ENCODE measurements around the gene C20orf96. TPM values are rescaled to one million over a fixed set of nuclear protein-coding genes. Genes with fewer than 3 reads are reported as not detected.
A peak's percentile ranks its signal among the peaks of the same experiment; 100 is the strongest.

C20orf96 gene
- total RNA-seq, 1 experiment from 2014 or later, result 3.8 TPM

- Mint-ChIP-seq H3K36me3 (ENCODE audit: insufficient read depth, unreplicated experiment) (peaks cover 12% of the 10 kb centered on the region), H3K27me3 (ENCODE audit: insufficient read depth, unreplicated experiment) (no peaks in the 10 kb centered on the region), H3K4me1 (ENCODE audit: insufficient read depth, unreplicated experiment) (peaks cover 33% of the 10 kb centered on the region), H3K4me3 (ENCODE audit: unreplicated experiment) (peak overlapping the region; percentile 93), H3K9me3 (ENCODE audit: unreplicated experiment) (no peaks in the 10 kb centered on the region), H3K27ac (ENCODE audit: low read depth, unreplicated experiment) (no peak overlapping the region)
- intact Hi-C loops (cut with micrococcal nuclease), result no loop called here
- ChIA-PET POLR2A (interaction anchor here (0.5 to 4.8 kb wide), 4 partner anchors 10 to 64 kb away, joined by 3 to 60 read pairs (median 12); no protein-coding TSS in a partner anchor), CTCF (interaction anchor here (0.6 to 4.2 kb wide), 4 partner anchors 8 to 55 kb away, joined by 3 to 18 read pairs (median 4); partner anchors contain the start of gene SOX12)
- TF ChIP-seq CTCF (IDR thresholded peaks at IDR 0.05; ENCODE audit: unreplicated experiment), result no peak
- no TSS peak for BruUV-seq (replicated peaks)
- DNase-seq (ENCODE audit: unreplicated experiment), result no peak
Measured at GRCh38 chr20:300345-300990, 9.9 kb upstream of the C20orf96 start.

DNA sequence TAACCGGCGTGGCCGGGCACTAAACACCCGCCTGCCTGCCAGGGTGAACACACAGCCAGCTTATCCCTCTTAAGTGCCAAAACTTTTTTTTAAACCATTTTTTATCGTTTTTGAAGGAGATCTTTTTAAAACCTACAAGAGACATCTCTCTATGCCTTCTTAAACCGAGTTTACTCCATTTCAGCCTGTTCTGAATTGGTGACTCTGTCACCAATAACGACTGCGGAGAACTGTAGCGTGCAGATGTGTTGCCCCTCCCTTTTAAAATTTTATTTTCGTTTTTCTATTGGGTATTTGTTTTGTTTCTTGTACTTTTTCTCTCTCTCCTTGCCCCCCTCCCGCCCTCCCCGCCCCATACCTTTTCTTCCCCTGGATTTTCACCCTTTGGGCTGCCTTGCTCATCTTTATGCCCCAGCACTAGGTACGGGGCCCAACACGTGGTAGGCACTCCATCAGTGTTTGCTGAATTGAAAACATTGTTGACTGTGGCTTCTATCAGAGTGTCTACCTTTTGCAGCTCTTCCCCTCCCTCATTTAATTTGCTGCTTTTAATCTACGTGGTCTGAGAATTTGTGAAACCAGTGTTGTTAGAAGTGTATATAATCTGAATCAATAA is 8.3 kb upstream of the C20orf96 start:
- Mint-ChIP-seq H3K27me3 (ENCODE audit: insufficient read depth, unreplicated experiment) (no peaks in the 10 kb centered on the region), H3K27ac (ENCODE audit: low read depth, unreplicated experiment) (peak overlapping the region; percentile 87), H3K9me3 (ENCODE audit: unreplicated experiment) (no peaks in the 10 kb centered on the region), H3K4me1 (ENCODE audit: insufficient read depth, unreplicated experiment) (peaks cover 33% of the 10 kb centered on the region), H3K4me3 (ENCODE audit: unreplicated experiment) (peak overlapping the region; percentile 93), H3K36me3 (ENCODE audit: insufficient read depth, unreplicated experiment) (peaks cover 12% of the 10 kb centered on the region)
- intact Hi-C loops (cut with micrococcal nuclease), result no loop called here
- no peak for TF ChIP-seq CTCF (IDR thresholded peaks at IDR 0.05; ENCODE audit: unreplicated experiment)
- BruUV-seq (replicated peaks), result no TSS peak
- CTCF ChIA-PET, result interaction anchor here (1.2 to 4.2 kb wide), 6 partner anchors 10 to 63 kb away, joined by 3 to 18 read pairs (median 6); partner anchors contain the start of gene SOX12
- POLR2A ChIA-PET, result interaction anchor here (0.7 to 4.8 kb wide), 19 partner anchors 10 to 440 kb away, joined by 3 to 60 read pairs (median 3); partner anchors contain the start of gene TRIB3
- no peak for DNase-seq (ENCODE audit: unreplicated experiment)

DNA sequence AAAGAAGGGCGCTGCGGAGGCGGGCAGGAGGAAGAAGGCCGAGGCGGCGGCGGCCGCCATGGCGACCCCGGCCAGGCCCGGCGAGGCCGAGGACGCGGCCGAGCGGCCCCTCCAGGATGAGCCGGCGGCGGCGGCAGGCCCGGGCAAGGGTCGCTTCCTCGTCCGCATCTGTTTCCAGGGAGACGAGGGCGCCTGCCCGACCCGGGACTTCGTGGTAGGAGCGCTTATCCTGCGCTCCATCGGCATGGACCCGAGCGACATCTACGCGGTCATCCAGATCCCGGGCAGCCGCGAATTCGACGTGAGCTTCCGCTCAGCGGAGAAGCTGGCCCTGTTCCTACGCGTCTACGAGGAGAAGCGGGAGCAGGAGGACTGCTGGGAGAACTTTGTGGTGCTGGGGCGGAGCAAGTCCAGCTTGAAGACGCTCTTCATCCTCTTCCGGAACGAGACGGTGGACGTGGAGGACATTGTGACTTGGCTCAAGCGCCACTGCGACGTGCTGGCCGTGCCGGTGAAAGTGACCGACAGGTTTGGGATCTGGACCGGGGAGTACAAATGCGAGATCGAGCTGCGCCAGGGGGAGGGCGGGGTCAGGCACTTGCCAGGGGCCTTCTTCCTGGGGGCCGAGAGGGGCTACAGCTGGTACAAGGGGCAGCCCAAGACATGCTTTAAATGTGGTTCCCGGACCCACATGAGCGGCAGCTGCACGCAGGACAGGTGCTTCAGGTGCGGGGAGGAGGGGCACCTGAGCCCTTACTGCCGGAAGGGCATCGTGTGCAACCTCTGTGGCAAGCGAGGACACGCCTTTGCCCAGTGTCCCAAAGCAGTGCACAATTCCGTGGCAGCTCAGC is 7.6 kb upstream of the C20orf96 start:
- H3K4me3 Mint-ChIP-seq (ENCODE audit: unreplicated experiment), result peak overlapping the region; percentile 93
- BruUV-seq (replicated peaks), result no TSS peak
- CTCF ChIA-PET, result interaction anchor here (1.2 to 4.2 kb wide), 8 partner anchors 10 to 64 kb away, joined by 3 to 18 read pairs (median 6); partner anchors contain the start of gene SOX12

More for the DNA sequence above, 7.6 kb upstream of the C20orf96 start:
- H3K27ac Mint-ChIP-seq (ENCODE audit: low read depth, unreplicated experiment), result peak overlapping the region; percentile 99
- peak; percentile 61 for DNase-seq (ENCODE audit: unreplicated experiment)
- peaks cover 33% of the 10 kb centered on the region for H3K4me1 Mint-ChIP-seq (ENCODE audit: insufficient read depth, unreplicated experiment)
- intact Hi-C loops (cut with micrococcal nuclease), result loop anchor here (1.0 kb wide), 1 partner anchor 26 kb away; no protein-coding TSS in a partner anchor
- POLR2A ChIA-PET, result interaction anchor here (0.7 to 4.8 kb wide), 19 partner anchors 9 to 245 kb away, joined by 3 to 60 read pairs (median 3); partner anchors contain the start of gene TRIB3
- H3K9me3 Mint-ChIP-seq (ENCODE audit: unreplicated experiment), result no peaks in the 10 kb centered on the region
- TF ChIP-seq CTCF (IDR thresholded peaks at IDR 0.05; ENCODE audit: unreplicated experiment), result no peak
- H3K36me3 Mint-ChIP-seq (ENCODE audit: insufficient read depth, unreplicated experiment), result peaks cover 12% of the 10 kb centered on the region
- H3K27me3 Mint-ChIP-seq (ENCODE audit: insufficient read depth, unreplicated experiment), result no peaks in the 10 kb centered on the region
